Measurements from ENCODE around the gene TMEM132E.

Gene TMEM132E

DNA sequence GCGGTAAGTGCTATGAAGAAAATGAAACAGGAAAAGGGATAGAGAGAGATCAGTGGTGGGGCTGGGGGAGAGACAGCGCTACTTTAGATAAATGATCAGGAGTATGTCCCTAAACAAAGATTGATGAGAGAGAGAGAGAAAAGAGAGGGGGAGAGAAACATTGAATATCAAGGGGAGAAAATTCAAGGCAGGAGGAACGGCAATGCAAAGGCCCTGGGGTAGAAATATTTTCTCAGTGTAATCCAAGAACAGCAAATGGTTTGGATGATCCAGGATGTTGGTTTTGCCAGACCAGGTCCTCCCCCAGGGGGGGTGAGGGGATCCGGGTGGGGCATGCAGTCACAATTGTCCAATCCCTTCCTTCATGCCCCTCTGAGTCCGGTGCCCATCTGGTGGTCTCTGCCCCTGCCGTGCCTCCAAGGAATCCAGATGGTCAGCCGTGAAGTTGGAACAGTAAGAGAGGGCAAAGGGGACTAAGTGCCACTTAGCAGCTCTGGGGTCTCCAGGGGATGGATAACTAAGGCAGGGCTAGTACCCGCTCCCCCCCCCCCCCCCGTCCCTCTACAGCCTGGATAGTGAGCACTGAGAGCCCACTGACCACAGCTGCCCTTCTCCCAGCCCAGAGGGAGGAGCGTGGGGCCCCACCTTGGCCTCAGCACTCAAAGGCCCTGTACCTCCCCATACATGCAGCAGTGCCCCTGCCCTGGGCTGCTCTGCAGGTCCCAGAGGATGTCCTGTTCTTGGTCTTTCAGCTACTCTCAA, 43.7 kb downstream of the TMEM132E start:
- H3K27me3 ChIP-seq (ENCODE audit: insufficient read depth, poor library complexity, severe bottlenecking), result peaks cover 17% of the 10 kb centered on the region
- H3K4me3 ChIP-seq (replicated peaks; ENCODE audit: insufficient read depth, low read length), result no peak overlapping the region
- TF ChIP-seq REST (IDR thresholded peaks at IDR 0.05; ENCODE audit: insufficient replicate concordance, low read depth), result no peak
- no peak for TF ChIP-seq POLR2AphosphoS5 (IDR thresholded peaks at IDR 0.05; ENCODE audit: low read depth)
- no peak for TF ChIP-seq GABPA (IDR thresholded peaks at IDR 0.05; ENCODE audit: low read depth)
- TF ChIP-seq, protein P1, sequence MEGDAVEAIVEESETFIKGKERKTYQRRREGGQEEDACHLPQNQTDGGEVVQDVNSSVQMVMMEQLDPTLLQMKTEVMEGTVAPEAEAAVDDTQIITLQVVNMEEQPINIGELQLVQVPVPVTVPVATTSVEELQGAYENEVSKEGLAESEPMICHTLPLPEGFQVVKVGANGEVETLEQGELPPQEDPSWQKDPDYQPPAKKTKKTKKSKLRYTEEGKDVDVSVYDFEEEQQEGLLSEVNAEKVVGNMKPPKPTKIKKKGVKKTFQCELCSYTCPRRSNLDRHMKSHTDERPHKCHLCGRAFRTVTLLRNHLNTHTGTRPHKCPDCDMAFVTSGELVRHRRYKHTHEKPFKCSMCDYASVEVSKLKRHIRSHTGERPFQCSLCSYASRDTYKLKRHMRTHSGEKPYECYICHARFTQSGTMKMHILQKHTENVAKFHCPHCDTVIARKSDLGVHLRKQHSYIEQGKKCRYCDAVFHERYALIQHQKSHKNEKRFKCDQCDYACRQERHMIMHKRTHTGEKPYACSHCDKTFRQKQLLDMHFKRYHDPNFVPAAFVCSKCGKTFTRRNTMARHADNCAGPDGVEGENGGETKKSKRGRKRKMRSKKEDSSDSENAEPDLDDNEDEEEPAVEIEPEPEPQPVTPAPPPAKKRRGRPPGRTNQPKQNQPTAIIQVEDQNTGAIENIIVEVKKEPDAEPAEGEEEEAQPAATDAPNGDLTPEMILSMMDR (IDR thresholded peaks at IDR 0.05; ENCODE audit: insufficient read depth, low read length), result no peak
- no peak for TF ChIP-seq SPI1 (IDR thresholded peaks at IDR 0.05; ENCODE audit: borderline replicate concordance, low read depth)
- no peak for DNase-seq (ENCODE audit: low read depth in 1 of 2, low spot score in 1 of 2)
- H3K27ac ChIP-seq (replicated peaks), result no peak overlapping the region

- H3K27me3 ChIP-seq (ENCODE audit: insufficient read depth, poor library complexity, severe bottlenecking), result peaks cover 16% of the 10 kb centered on the region
- no peak overlapping the region for H3K27ac ChIP-seq (replicated peaks)
- no peak for DNase-seq (ENCODE audit: low read depth in 1 of 2, low spot score in 1 of 2)
- TF ChIP-seq, protein P1 (IDR thresholded peaks at IDR 0.05; ENCODE audit: insufficient read depth, low read length), result no peak
- no peak for TF ChIP-seq POLR2AphosphoS5 (IDR thresholded peaks at IDR 0.05; ENCODE audit: low read depth)
- no peak overlapping the region for H3K4me3 ChIP-seq (replicated peaks; ENCODE audit: insufficient read depth, low read length)
Observed at GRCh38 chr17:34623856-34624766, 44.7 kb downstream of the TMEM132E start.

DNA sequence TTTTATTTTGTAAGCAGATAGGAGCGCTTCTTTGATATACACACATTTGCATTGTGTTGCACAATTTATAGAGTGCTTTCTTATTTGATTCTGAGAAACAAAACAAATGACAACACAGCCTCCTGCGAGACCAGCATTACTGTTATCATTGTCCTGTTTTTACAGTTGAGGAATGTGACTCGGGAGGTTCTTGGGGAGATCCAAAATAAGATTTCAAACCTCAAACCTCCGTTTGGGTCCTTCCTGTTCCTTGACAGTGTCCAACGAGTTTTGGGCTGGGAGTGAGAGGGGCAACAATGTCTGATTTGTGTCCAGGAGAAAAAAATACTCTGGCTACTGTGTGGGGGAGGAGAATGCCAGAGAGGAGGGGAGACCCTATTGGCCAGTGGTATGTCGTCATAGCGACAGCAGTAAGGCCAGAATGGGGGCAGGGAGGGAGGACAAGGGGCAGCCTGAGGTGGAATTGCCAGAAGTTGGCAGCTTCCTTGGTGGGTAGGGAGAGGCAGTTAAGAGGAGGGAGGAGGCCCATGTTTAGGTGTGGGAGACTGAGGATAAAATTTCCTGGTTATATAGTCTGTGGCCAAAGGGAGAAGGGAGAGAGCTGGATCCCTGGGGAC, 45.5 kb downstream of the TMEM132E start:
- Histone ChIP-seq H3K27ac (replicated peaks) (no peak overlapping the region), H3K4me3 (replicated peaks; ENCODE audit: insufficient read depth, low read length) (no peak overlapping the region), H3K27me3 (ENCODE audit: insufficient read depth, poor library complexity, severe bottlenecking) (peaks cover 16% of the 10 kb centered on the region)
- DNase-seq (ENCODE audit: low read depth in 1 of 2, low spot score in 1 of 2), result no peak
- TF ChIP-seq SPI1 (IDR thresholded peaks at IDR 0.05; ENCODE audit: borderline replicate concordance, low read depth), result no peak
- no peak for TF ChIP-seq GABPA (IDR thresholded peaks at IDR 0.05; ENCODE audit: low read depth)
- TF ChIP-seq POLR2AphosphoS5 (IDR thresholded peaks at IDR 0.05; ENCODE audit: low read depth), result no peak
- TF ChIP-seq, protein P1 (IDR thresholded peaks at IDR 0.05; ENCODE audit: insufficient read depth, low read length), result no peak
- TF ChIP-seq REST (IDR thresholded peaks at IDR 0.05; ENCODE audit: insufficient replicate concordance, low read depth), result no peak

All from HL-60 (cell line).